Lung microvascular endothelial cell (primary cell): ENCODE data around the gene SLC25A40. TPM values are rescaled to one million over a fixed set of nuclear protein-coding genes. Genes with fewer than 3 reads are reported as not detected.
A peak's percentile ranks its signal among the peaks of the same experiment; 100 is the strongest.

Source experiments
- DNase-seq, 2 donors: peaks; one replicate each; pipeline versions ENCODE4 v3.0.0 to v3.0.0-alpha.2; 2010; ENCODE audit warnings: low read depth in 2 of 2
- total RNA-seq: library from RNA; depleted of rRNA; stranded (reverse); fragments of >200 nt; gene quantifications from 2 replicates; pipeline ENCODE4 v1.2.1, GENCODE V29; 2014

The SLC25A40 gene
- total RNA-seq, 1 donor from 2014 or later: 5.2 TPM

DNA sequence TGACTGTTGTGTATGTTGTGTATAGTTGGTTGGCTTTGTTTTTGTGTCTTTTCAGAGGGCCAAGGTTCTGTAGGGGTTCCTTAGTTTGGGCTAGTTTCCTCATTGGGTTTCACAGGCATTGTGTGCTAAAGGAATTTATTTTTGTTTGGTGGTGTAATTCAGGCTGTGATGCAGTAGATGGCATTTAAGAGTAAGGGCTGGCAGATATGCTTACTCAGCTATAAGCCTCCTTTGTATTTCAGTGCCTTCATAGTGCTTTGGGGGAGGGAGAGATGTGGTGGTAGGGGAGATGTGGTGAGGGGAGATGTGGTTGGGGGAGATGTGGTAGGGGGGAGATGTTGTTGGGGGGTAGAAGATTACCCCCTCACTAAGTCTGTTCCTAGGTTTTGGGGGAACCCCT is 91.7 kb downstream of the SLC25A40 start:
- peak; percentile 1 to 16 for DNase-seq

Other genes with a start within 250 kb of the SLC25A40 start
- gene RUNDC3B, start 248.0 kb downstream of the SLC25A40 start, total RNA-seq: 0.20 and 0.44 TPM in 2 replicates
- 6.9 and 8.1 TPM in 2 replicates for gene DBF4, start 133 bp upstream of the SLC25A40 start, total RNA-seq
- 0.22 and 0.40 TPM in 2 replicates for gene ADAM22, start 57.9 kb upstream of the SLC25A40 start, total RNA-seq